ENCODE results near the gene BDKRB1. TPM values are rescaled to one million over a fixed set of nuclear protein-coding genes. Genes with fewer than 3 reads are reported as not detected.

Gene BDKRB1
- total RNA-seq, 1 experiment from 2014 or later, result not detected

GRCh38 chr14:96237641-96238040, 18.4 kb upstream of the BDKRB1 start:
- no peak overlapping the region for H3K4me3 ChIP-seq (ENCODE audit: low read depth in 2 of 2, low read length in 2 of 2)
- TF ChIP-seq SIN3A (IDR thresholded peaks at IDR 0.05; ENCODE audit: borderline replicate concordance, insufficient read depth, low read depth, low read length), result no peak
- TF ChIP-seq TCF7L2 (IDR thresholded peaks at IDR 0.05; ENCODE audit: low read depth, low read length), result no peak
- TF ChIP-seq POLR2AphosphoS5 (IDR thresholded peaks at IDR 0.05; ENCODE audit: low read depth, low read length), result no peak
- TF ChIP-seq CTCF (IDR thresholded peaks at IDR 0.05), result no peak
- TF ChIP-seq, protein P1, sequence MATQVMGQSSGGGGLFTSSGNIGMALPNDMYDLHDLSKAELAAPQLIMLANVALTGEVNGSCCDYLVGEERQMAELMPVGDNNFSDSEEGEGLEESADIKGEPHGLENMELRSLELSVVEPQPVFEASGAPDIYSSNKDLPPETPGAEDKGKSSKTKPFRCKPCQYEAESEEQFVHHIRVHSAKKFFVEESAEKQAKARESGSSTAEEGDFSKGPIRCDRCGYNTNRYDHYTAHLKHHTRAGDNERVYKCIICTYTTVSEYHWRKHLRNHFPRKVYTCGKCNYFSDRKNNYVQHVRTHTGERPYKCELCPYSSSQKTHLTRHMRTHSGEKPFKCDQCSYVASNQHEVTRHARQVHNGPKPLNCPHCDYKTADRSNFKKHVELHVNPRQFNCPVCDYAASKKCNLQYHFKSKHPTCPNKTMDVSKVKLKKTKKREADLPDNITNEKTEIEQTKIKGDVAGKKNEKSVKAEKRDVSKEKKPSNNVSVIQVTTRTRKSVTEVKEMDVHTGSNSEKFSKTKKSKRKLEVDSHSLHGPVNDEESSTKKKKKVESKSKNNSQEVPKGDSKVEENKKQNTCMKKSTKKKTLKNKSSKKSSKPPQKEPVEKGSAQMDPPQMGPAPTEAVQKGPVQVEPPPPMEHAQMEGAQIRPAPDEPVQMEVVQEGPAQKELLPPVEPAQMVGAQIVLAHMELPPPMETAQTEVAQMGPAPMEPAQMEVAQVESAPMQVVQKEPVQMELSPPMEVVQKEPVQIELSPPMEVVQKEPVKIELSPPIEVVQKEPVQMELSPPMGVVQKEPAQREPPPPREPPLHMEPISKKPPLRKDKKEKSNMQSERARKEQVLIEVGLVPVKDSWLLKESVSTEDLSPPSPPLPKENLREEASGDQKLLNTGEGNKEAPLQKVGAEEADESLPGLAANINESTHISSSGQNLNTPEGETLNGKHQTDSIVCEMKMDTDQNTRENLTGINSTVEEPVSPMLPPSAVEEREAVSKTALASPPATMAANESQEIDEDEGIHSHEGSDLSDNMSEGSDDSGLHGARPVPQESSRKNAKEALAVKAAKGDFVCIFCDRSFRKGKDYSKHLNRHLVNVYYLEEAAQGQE (IDR thresholded peaks at IDR 0.05; ENCODE audit: insufficient read depth in 1 of 2, low read depth in 2 of 2, low read length in 1 of 2), result no peak
- POLR2A ChIA-PET, result no interaction called here
- DNase-seq (ENCODE audit: low read depth, low spot score) (no peak), ATAC-seq (no peak)
- H3K4me1 ChIP-seq (ENCODE audit: control insufficient read depth, insufficient read depth, low read length), result no peaks in the 10 kb centered on the region
- BruUV-seq (replicated peaks), result no TSS peak
- no peaks in the 10 kb centered on the region for H3K9me3 ChIP-seq (ENCODE audit: control insufficient read depth, insufficient read depth, low read depth, low read length)
- H3K36me3 ChIP-seq (ENCODE audit: control insufficient read depth, insufficient read depth, low read length), result no peaks in the 10 kb centered on the region
- no peak overlapping the region for H3K27ac ChIP-seq (ENCODE audit: low read length)
- H3K27me3 ChIP-seq (ENCODE audit: control insufficient read depth, insufficient read depth, low read length), result no peaks in the 10 kb centered on the region
- intact Hi-C loops (cut with micrococcal nuclease; ENCODE audit: unreplicated experiment), result no loop called here
- in situ Hi-C loops (cut with HindIII; ENCODE audit: low pct_unique_long_range_greater_than_20kb, low sequenced_read_pairs), result no loop called here
- CTCF ChIA-PET, result no interaction called here

DNA sequence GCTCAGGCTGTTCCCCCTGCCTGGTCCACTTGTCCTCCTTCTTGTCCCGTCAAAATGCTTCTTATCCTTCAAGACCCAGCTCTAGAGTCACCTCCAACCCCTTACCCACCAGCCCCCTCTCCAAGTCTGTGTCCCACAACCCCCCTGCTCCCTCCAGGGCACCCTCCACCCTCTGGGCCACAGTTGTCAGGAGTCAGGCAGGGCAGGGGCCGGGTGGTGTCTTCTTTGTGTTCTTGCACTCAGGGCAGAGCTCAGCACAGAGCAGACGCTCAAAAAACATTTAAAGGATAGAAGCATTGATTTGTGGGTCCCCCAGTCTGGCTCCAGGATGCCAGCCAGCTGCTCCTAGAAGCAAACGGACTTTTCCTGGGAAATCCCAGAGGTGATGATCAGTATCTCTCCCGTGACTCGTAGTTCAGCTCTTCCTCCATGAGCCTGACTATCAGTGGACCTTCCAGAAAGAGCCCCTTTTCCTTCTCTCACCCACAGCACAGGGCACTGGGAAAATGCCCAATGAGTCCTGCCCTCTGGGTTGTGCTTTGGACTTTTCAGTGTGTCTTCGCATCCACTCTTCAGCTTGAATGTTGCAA, 17.2 kb upstream of the BDKRB1 start:
- H3K4me3 ChIP-seq (ENCODE audit: low read depth in 2 of 2, low read length in 2 of 2), result no peak overlapping the region
- no peaks in the 10 kb centered on the region for H3K27me3 ChIP-seq (ENCODE audit: control insufficient read depth, insufficient read depth, low read length)
- no peaks in the 10 kb centered on the region for H3K36me3 ChIP-seq (ENCODE audit: control insufficient read depth, insufficient read depth, low read length)
- TF ChIP-seq CTCF (IDR thresholded peaks at IDR 0.05) (no peak), POLR2AphosphoS5 (IDR thresholded peaks at IDR 0.05; ENCODE audit: low read depth, low read length) (no peak), SIN3A (IDR thresholded peaks at IDR 0.05; ENCODE audit: borderline replicate concordance, insufficient read depth, low read depth, low read length) (no peak), TCF7L2 (IDR thresholded peaks at IDR 0.05; ENCODE audit: low read depth, low read length) (no peak)
- TF ChIP-seq, protein P1 (IDR thresholded peaks at IDR 0.05; ENCODE audit: insufficient read depth in 1 of 2, low read depth in 2 of 2, low read length in 1 of 2), result no peak
- no peak overlapping the region for H3K27ac ChIP-seq (ENCODE audit: low read length)
- no peaks in the 10 kb centered on the region for H3K4me1 ChIP-seq (ENCODE audit: control insufficient read depth, insufficient read depth, low read length)
- ChIA-PET CTCF (no interaction called here), POLR2A (no interaction called here)
- ATAC-seq (no peak), DNase-seq (ENCODE audit: low read depth, low spot score) (no peak)
- in situ Hi-C loops (cut with HindIII; ENCODE audit: low pct_unique_long_range_greater_than_20kb, low sequenced_read_pairs) (no loop called here), intact Hi-C loops (cut with micrococcal nuclease; ENCODE audit: unreplicated experiment) (no loop called here)
- H3K9me3 ChIP-seq (ENCODE audit: control insufficient read depth, insufficient read depth, low read depth, low read length), result no peaks in the 10 kb centered on the region
- BruUV-seq (replicated peaks), result no TSS peak
